ENCODE measurements around the gene MAGI2.

The MAGI2 gene

DNA sequence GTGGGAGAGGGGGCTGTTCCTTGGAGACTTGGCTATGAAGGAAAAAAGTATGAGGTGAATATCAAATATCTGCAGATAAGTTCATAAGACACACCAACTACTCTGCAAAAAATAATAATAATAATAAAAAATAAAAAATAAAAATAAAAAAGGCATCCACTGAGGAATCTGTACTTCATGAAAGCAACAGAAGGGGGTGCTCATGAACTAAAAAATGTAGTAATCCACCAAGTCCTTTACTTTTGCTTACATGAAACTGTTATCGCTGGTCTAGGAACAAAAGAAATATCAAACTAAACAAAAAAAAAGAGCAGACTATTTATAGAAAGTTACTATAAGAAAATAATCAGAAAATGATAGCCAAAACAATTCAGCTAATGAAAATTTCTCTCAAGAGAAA lies 1075.9 kb downstream of the MAGI2 start:
- H3K27ac ChIP-seq (ENCODE audit: low read length, poor library complexity, severe bottlenecking) = no peak overlapping the region
- H2AK5ac ChIP-seq (ENCODE audit: low read length, severe bottlenecking) = no peak overlapping the region
- no peak overlapping the region for H3K4me3 ChIP-seq (ENCODE audit: insufficient read depth in 1 of 2, low read depth in 1 of 2, low read length in 2 of 2)
- H2AFZ ChIP-seq (ENCODE audit: low read depth, low read length) = no peak overlapping the region
- H3K79me1 ChIP-seq (replicated peaks; ENCODE audit: low read length, poor library complexity, severe bottlenecking) = no peaks in the 10 kb centered on the region
- H3K18ac ChIP-seq (ENCODE audit: low read depth in 1 of 2, low read length in 2 of 2) = no peak overlapping the region
- no peak overlapping the region for H4K8ac ChIP-seq (ENCODE audit: low read length)
- H3K4me1 ChIP-seq (ENCODE audit: control insufficient read depth, insufficient read depth, low read depth, low read length) = no peaks in the 10 kb centered on the region
- H3K14ac ChIP-seq (ENCODE audit: low read length in 2 of 2) = no peak overlapping the region
- H2BK12ac ChIP-seq (ENCODE audit: low read length in 2 of 2) = no peak overlapping the region
- H3K27me3 ChIP-seq (ENCODE audit: control insufficient read depth in 1 of 2, insufficient read depth in 1 of 2, low read length in 2 of 2) = no peaks in the 10 kb centered on the region
- no peak overlapping the region for H3K23ac ChIP-seq (ENCODE audit: low read length in 2 of 2)
- H3K9ac ChIP-seq (ENCODE audit: low read length) = no peak overlapping the region
- WGBS = no CpG with 5 or more reads among the region's 1 CpG
- H3K9me3 ChIP-seq (ENCODE audit: control insufficient read depth, low read length) = no peaks in the 10 kb centered on the region
- no peak for DNase-seq
- no peaks in the 10 kb centered on the region for H3K36me3 ChIP-seq (ENCODE audit: control insufficient read depth in 1 of 2, insufficient read depth in 2 of 2, low read depth in 1 of 2, low read length in 2 of 2)
- H2BK120ac ChIP-seq (ENCODE audit: low read depth, low read length) = no peak overlapping the region
- no peak overlapping the region for H4K91ac ChIP-seq (ENCODE audit: low read length)
- H2BK5ac ChIP-seq (ENCODE audit: low read depth, low read length, poor library complexity, severe bottlenecking) = no peak overlapping the region
- H3K4me2 ChIP-seq (ENCODE audit: low read length, poor library complexity, severe bottlenecking) = no peak overlapping the region
- no peak overlapping the region for H2BK15ac ChIP-seq (ENCODE audit: low read depth, poor library complexity, severe bottlenecking)
- H3K4ac ChIP-seq (ENCODE audit: low read depth in 1 of 2, low read length in 2 of 2) = no peak overlapping the region

DNA sequence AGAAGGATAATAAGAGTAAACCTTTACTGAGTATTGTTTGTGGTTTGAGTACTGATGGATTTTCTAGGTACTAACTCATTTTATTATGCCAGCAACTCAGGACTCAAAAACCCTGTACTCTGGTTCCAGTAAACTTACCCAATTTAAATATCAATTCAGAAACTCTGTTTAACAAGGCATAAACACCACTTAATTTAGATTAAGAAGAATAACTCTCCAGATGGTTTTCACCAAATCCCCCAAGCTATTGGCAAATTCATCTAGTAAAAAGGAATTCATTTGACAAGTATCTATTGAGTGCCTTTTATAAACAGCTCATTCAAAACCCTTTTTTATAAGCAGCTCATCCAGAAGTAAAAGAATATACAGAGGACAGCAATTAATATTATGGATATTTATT lies 1082.5 kb downstream of the MAGI2 start:
- Histone ChIP-seq H3K23ac (ENCODE audit: low read length in 2 of 2) (no peak overlapping the region), H3K4me2 (ENCODE audit: low read length, poor library complexity, severe bottlenecking) (no peak overlapping the region), H3K4ac (ENCODE audit: low read depth in 1 of 2, low read length in 2 of 2) (no peak overlapping the region), H2BK12ac (ENCODE audit: low read length in 2 of 2) (no peak overlapping the region), H3K9ac (ENCODE audit: low read length) (no peak overlapping the region), H4K8ac (ENCODE audit: low read length) (no peak overlapping the region), H4K91ac (ENCODE audit: low read length) (no peak overlapping the region), H3K4me1 (ENCODE audit: control insufficient read depth, insufficient read depth, low read depth, low read length) (no peaks in the 10 kb centered on the region), H3K79me1 (replicated peaks; ENCODE audit: low read length, poor library complexity, severe bottlenecking) (no peaks in the 10 kb centered on the region), H2BK5ac (ENCODE audit: low read depth, low read length, poor library complexity, severe bottlenecking) (no peak overlapping the region), H2AK5ac (ENCODE audit: low read length, severe bottlenecking) (no peak overlapping the region), H3K14ac (ENCODE audit: low read length in 2 of 2) (no peak overlapping the region), H3K27me3 (ENCODE audit: control insufficient read depth in 1 of 2, insufficient read depth in 1 of 2, low read length in 2 of 2) (no peaks in the 10 kb centered on the region), H2BK120ac (ENCODE audit: low read depth, low read length) (no peak overlapping the region), H3K27ac (ENCODE audit: low read length, poor library complexity, severe bottlenecking) (no peak overlapping the region), H2AFZ (ENCODE audit: low read depth, low read length) (no peak overlapping the region), H3K9me3 (ENCODE audit: control insufficient read depth, low read length) (no peaks in the 10 kb centered on the region), H3K36me3 (ENCODE audit: control insufficient read depth in 1 of 2, insufficient read depth in 2 of 2, low read depth in 1 of 2, low read length in 2 of 2) (no peaks in the 10 kb centered on the region), H3K4me3 (ENCODE audit: insufficient read depth in 1 of 2, low read depth in 1 of 2, low read length in 2 of 2) (no peak overlapping the region), H2BK15ac (ENCODE audit: low read depth, poor library complexity, severe bottlenecking) (no peak overlapping the region), H3K18ac (ENCODE audit: low read depth in 1 of 2, low read length in 2 of 2) (no peak overlapping the region)
- DNase-seq = no peak

DNA sequence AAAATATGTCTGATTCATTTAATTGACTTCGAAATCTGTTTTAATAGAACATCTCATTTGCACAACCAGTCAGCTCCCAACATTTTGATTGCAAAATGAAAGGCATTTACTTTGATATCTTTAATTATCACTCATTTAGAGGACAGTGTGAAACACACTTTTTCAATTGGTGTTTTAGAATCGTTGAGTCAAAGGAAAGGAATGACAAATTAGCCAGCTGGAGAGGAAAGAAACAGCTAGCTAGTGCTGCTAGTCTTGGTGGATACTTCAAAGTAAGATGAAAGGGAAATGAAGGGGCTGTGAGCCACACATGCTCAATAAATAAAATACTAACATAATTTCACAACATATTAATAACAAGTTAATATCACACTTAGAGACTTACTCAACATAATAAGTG lies 1084.7 kb downstream of the MAGI2 start:
- H2BK5ac ChIP-seq (ENCODE audit: low read depth, low read length, poor library complexity, severe bottlenecking) = no peak overlapping the region
- H3K23ac ChIP-seq (ENCODE audit: low read length in 2 of 2) = no peak overlapping the region
- H2AK5ac ChIP-seq (ENCODE audit: low read length, severe bottlenecking) = no peak overlapping the region
- no peak overlapping the region for H3K14ac ChIP-seq (ENCODE audit: low read length in 2 of 2)
- H4K8ac ChIP-seq (ENCODE audit: low read length) = no peak overlapping the region
- H3K9ac ChIP-seq (ENCODE audit: low read length) = no peak overlapping the region
- no peak overlapping the region for H3K4me2 ChIP-seq (ENCODE audit: low read length, poor library complexity, severe bottlenecking)
- no peak overlapping the region for H4K91ac ChIP-seq (ENCODE audit: low read length)
- H2AFZ ChIP-seq (ENCODE audit: low read depth, low read length) = no peak overlapping the region
- H2BK12ac ChIP-seq (ENCODE audit: low read length in 2 of 2) = no peak overlapping the region
- no peaks in the 10 kb centered on the region for H3K36me3 ChIP-seq (ENCODE audit: control insufficient read depth in 1 of 2, insufficient read depth in 2 of 2, low read depth in 1 of 2, low read length in 2 of 2)
- H2BK15ac ChIP-seq (ENCODE audit: low read depth, poor library complexity, severe bottlenecking) = no peak overlapping the region
- H3K4ac ChIP-seq (ENCODE audit: low read depth in 1 of 2, low read length in 2 of 2) = no peak overlapping the region
- no peaks in the 10 kb centered on the region for H3K27me3 ChIP-seq (ENCODE audit: control insufficient read depth in 1 of 2, insufficient read depth in 1 of 2, low read length in 2 of 2)
- no peak overlapping the region for H2BK120ac ChIP-seq (ENCODE audit: low read depth, low read length)
- H3K4me1 ChIP-seq (ENCODE audit: control insufficient read depth, insufficient read depth, low read depth, low read length) = no peaks in the 10 kb centered on the region
- no peaks in the 10 kb centered on the region for H3K9me3 ChIP-seq (ENCODE audit: control insufficient read depth, low read length)
- DNase-seq = no peak
- WGBS = no CpG with 5 or more reads among the region's 2 CpGs
- no peak overlapping the region for H3K27ac ChIP-seq (ENCODE audit: low read length, poor library complexity, severe bottlenecking)
- no peaks in the 10 kb centered on the region for H3K79me1 ChIP-seq (replicated peaks; ENCODE audit: low read length, poor library complexity, severe bottlenecking)
- no peak overlapping the region for H3K4me3 ChIP-seq (ENCODE audit: insufficient read depth in 1 of 2, low read depth in 1 of 2, low read length in 2 of 2)
- H3K18ac ChIP-seq (ENCODE audit: low read depth in 1 of 2, low read length in 2 of 2) = no peak overlapping the region

DNA sequence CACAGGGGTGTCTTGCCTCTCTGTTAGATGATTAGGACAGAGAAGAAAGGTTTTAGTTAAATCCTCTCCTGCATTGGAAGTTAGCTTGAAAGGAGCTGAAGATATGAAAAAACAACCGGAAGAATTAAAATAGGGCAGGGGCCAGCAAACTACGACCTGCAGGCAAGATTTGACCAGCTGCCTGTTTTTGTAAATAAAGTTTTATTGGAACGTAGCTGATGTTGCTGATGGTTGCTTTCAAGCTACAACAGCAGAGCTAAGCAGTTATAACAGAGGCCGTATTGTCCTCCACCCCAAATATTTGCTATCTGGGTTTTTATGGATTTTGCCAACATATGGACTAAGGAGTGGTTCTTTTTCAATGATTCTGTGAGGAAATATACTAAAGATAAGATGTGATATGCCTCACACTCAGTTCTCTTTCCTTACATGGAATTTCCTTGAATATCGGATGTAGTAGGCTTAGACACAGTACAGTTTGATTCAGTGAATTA lies 1086.1 kb downstream of the MAGI2 start:
- no peak overlapping the region for H2BK15ac ChIP-seq (ENCODE audit: low read depth, poor library complexity, severe bottlenecking)
- H2AFZ ChIP-seq (ENCODE audit: low read depth, low read length) = no peak overlapping the region
- H3K36me3 ChIP-seq (ENCODE audit: control insufficient read depth in 1 of 2, insufficient read depth in 2 of 2, low read depth in 1 of 2, low read length in 2 of 2) = no peaks in the 10 kb centered on the region
- no peak overlapping the region for H2BK5ac ChIP-seq (ENCODE audit: low read depth, low read length, poor library complexity, severe bottlenecking)
- H4K8ac ChIP-seq (ENCODE audit: low read length) = no peak overlapping the region
- H3K79me1 ChIP-seq (replicated peaks; ENCODE audit: low read length, poor library complexity, severe bottlenecking) = no peaks in the 10 kb centered on the region
- H3K23ac ChIP-seq (ENCODE audit: low read length in 2 of 2) = no peak overlapping the region
- no peaks in the 10 kb centered on the region for H3K9me3 ChIP-seq (ENCODE audit: control insufficient read depth, low read length)
- no peak overlapping the region for H3K9ac ChIP-seq (ENCODE audit: low read length)
- WGBS = 95% methylated on average over 3 of the region's 5 CpGs
- H3K4ac ChIP-seq (ENCODE audit: low read depth in 1 of 2, low read length in 2 of 2) = no peak overlapping the region
- H3K4me2 ChIP-seq (ENCODE audit: low read length, poor library complexity, severe bottlenecking) = no peak overlapping the region
- no peak for DNase-seq
- H2BK12ac ChIP-seq (ENCODE audit: low read length in 2 of 2) = no peak overlapping the region
- no peaks in the 10 kb centered on the region for H3K27me3 ChIP-seq (ENCODE audit: control insufficient read depth in 1 of 2, insufficient read depth in 1 of 2, low read length in 2 of 2)
- H3K27ac ChIP-seq (ENCODE audit: low read length, poor library complexity, severe bottlenecking) = no peak overlapping the region
- no peak overlapping the region for H4K91ac ChIP-seq (ENCODE audit: low read length)
- no peak overlapping the region for H2BK120ac ChIP-seq (ENCODE audit: low read depth, low read length)
- no peak overlapping the region for H2AK5ac ChIP-seq (ENCODE audit: low read length, severe bottlenecking)
- H3K14ac ChIP-seq (ENCODE audit: low read length in 2 of 2) = no peak overlapping the region
- H3K4me3 ChIP-seq (ENCODE audit: insufficient read depth in 1 of 2, low read depth in 1 of 2, low read length in 2 of 2) = no peak overlapping the region
- no peak overlapping the region for H3K18ac ChIP-seq (ENCODE audit: low read depth in 1 of 2, low read length in 2 of 2)
- no peaks in the 10 kb centered on the region for H3K4me1 ChIP-seq (ENCODE audit: control insufficient read depth, insufficient read depth, low read depth, low read length)
